ENCODE data around the gene NTN4. TPM values are rescaled to one million over a fixed set of nuclear protein-coding genes. Genes with fewer than 3 reads are reported as not detected.

NTN4 gene
- total and polyA plus RNA-seq, 4 donors, result 22.1 to 72.4 (median 53.5) TPM

DNA sequence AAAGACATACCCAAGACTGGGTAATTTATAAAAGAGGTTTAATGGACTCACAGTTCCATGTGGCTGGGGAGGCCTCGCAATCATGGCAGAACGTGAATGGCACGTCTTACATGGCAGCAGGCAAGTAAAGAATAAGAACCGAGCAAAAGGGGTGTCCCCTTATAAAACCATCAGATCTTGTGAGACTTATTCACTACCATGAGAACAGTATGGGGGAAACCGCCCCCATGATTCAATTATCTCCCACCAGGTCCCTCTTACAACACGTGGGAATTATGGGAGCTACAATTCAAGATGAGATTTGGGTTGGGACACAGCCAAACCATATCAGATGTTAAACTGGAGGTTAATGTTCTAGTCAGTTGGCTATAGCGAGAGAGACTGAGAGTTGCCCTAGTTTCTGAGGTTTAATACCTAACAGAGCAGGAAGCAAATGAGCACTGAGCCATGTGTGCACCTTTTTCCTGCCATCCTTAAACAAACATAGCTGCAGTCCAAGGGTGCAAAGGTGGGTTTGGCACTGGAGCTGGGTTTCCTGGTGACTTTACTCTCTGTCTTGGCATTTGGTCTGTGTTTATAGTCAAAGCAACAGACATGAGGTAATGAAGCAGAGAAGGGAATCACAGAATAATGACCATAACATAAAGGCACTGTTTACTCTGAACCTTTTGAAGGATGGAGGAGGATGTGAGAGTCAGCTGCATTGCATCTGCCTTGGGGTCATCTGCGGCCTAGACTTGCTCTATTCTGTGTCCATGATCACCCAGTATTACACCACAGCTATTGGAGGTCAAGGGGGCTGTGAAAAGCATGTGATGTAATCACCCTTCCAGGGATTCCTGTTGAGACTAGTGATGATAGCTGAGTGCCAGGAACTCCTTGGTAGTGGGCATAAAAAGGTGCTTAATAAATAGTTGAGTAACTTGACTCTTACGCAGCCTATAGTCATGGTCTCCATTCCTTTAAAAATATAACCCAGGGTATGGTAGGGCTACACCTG lies 155.6 kb downstream of the NTN4 start:
- Histone ChIP-seq H3K4me3 (no peak overlapping the region), H3K4me1 (ENCODE audit: control insufficient read depth in 5 of 5, insufficient read depth in 5 of 5, low read length in 5 of 5) (peaks cover 0 to 4% (median 0%) of the 10 kb centered on the region in 5 donors), H3K36me3 (ENCODE audit: control insufficient read depth in 4 of 4, insufficient read depth in 4 of 4, low read length in 4 of 4) (no peaks in the 10 kb centered on the region), H3K27me3 (ENCODE audit: control insufficient read depth in 3 of 3, insufficient read depth in 3 of 3, low read length in 2 of 3) (no peaks in the 10 kb centered on the region), H3K9ac (ENCODE audit: insufficient read depth in 1 of 2, low read length in 2 of 2) (no peak overlapping the region), H3K9me3 (ENCODE audit: control insufficient read depth in 4 of 4, insufficient read depth in 3 of 4, low read length in 3 of 4) (peaks cover 0 to 2% (median 0%) of the 10 kb centered on the region in 4 donors), H3K27ac (ENCODE audit: low read depth in 1 of 2, low read length in 1 of 2) (no peak overlapping the region)
- ATAC-seq (ENCODE audit: insufficient read depth, low FRiP score) (no peak), DNase-seq (peak in 2 of 3 donors; percentile 18 to 19)
- TF ChIP-seq, protein P1, sequence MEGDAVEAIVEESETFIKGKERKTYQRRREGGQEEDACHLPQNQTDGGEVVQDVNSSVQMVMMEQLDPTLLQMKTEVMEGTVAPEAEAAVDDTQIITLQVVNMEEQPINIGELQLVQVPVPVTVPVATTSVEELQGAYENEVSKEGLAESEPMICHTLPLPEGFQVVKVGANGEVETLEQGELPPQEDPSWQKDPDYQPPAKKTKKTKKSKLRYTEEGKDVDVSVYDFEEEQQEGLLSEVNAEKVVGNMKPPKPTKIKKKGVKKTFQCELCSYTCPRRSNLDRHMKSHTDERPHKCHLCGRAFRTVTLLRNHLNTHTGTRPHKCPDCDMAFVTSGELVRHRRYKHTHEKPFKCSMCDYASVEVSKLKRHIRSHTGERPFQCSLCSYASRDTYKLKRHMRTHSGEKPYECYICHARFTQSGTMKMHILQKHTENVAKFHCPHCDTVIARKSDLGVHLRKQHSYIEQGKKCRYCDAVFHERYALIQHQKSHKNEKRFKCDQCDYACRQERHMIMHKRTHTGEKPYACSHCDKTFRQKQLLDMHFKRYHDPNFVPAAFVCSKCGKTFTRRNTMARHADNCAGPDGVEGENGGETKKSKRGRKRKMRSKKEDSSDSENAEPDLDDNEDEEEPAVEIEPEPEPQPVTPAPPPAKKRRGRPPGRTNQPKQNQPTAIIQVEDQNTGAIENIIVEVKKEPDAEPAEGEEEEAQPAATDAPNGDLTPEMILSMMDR (IDR thresholded peaks at IDR 0.05; ENCODE audit: control extremely low read depth, extremely low read depth), result no peak
- 79 to 86% methylated on average over 9 of the region's 9 CpGs for WGBS, 2 donors

DNA sequence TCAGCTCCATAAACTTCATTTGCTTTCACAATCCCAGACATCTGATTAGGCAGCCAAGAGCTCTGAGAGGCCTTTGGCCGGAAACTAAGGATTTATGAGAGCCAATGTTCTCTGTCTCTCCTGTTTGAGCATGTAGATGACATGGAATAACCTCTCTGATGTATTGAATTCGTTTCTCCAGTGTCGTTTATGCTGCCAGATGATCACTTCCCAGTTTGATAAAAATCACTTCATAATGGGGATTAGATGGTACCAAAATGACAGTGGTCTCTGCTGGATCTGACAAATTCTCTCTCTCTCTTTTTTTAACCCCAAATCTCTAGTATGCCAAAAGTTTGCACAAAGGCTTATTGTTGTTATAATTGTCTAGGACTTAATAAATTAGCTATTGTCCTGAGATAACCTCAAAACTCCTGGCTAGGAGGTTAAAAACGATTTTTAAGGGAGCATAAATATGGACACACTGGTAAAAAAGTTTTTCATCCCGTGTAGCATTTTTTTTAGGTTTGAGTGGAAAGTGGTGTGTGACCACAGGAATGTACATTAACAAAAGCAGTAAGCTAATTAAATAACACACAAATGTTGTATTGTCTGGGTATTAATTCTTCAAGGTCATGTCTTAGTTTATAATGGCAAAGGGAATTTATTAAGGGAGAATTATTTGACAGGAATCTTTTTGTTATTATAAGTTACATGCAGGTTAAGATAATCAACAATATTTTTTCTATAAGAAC lies 156.7 kb downstream of the NTN4 start:
- no peak overlapping the region for H3K27ac ChIP-seq (ENCODE audit: low read depth in 1 of 2, low read length in 1 of 2)
- peak in 2 of 3 donors; percentile 34 to 69 for DNase-seq

DNA sequence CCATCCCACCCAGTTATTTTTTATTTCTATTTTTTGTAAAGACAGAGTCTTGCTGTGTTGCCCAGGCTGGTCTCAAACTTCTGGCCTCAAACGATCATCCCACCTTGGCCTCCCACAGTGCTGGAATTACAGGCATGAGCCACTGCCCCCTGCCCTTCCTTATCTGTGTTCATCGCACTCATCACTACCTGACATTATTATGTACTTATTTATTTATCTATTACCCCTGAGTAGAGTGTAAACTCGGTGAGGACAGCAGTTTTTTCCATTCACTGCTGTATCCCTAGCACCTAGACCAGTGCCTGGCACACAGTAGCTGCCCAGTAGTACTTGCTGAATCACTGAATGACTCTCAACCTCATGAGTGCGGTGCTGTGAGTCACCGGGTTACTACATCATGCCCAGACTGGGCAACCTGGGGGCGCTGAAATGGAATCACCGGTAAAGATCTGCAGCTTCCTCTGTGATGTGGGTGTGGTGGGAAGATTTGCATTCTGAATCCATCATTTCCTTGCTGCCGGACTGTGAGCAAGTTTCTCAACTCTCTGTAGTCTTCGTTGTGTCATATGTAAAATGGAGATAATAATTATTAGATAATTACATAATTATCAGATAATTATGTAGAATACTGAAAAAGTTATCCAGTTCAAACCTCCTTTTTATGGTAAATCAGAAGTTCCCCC lies 157.4 kb downstream of the NTN4 start:
- Histone ChIP-seq H3K27ac (ENCODE audit: low read depth in 1 of 2, low read length in 1 of 2) (peak overlapping the region in 1 of 2 donors; percentile 1), H3K9ac (ENCODE audit: insufficient read depth in 1 of 2, low read length in 2 of 2) (no peak overlapping the region), H3K27me3 (ENCODE audit: control insufficient read depth in 3 of 3, insufficient read depth in 3 of 3, low read length in 2 of 3) (no peaks in the 10 kb centered on the region), H3K4me1 (ENCODE audit: control insufficient read depth in 5 of 5, insufficient read depth in 5 of 5, low read length in 5 of 5) (peaks cover 0 to 4% (median 0%) of the 10 kb centered on the region in 5 donors), H3K9me3 (ENCODE audit: control insufficient read depth in 4 of 4, insufficient read depth in 3 of 4, low read length in 3 of 4) (peaks cover 0 to 2% (median 0%) of the 10 kb centered on the region in 4 donors), H3K36me3 (ENCODE audit: control insufficient read depth in 4 of 4, insufficient read depth in 4 of 4, low read length in 4 of 4) (no peaks in the 10 kb centered on the region), H3K4me3 (no peak overlapping the region)
- 60 to 70% methylated on average over 9 of the region's 9 CpGs for WGBS, 2 donors
- TF ChIP-seq, protein P1 (IDR thresholded peaks at IDR 0.05; ENCODE audit: control extremely low read depth, extremely low read depth), result no peak
- DNase-seq, result no peak
- ATAC-seq (ENCODE audit: insufficient read depth, low FRiP score), result no peak

More for the DNA sequence above, 156.7 kb downstream of the NTN4 start:
- Histone ChIP-seq H3K4me3 (no peak overlapping the region), H3K4me1 (ENCODE audit: control insufficient read depth in 5 of 5, insufficient read depth in 5 of 5, low read length in 5 of 5) (peaks cover 0 to 4% (median 0%) of the 10 kb centered on the region in 5 donors), H3K36me3 (ENCODE audit: control insufficient read depth in 4 of 4, insufficient read depth in 4 of 4, low read length in 4 of 4) (no peaks in the 10 kb centered on the region), H3K27me3 (ENCODE audit: control insufficient read depth in 3 of 3, insufficient read depth in 3 of 3, low read length in 2 of 3) (no peaks in the 10 kb centered on the region), H3K9ac (ENCODE audit: insufficient read depth in 1 of 2, low read length in 2 of 2) (no peak overlapping the region), H3K9me3 (ENCODE audit: control insufficient read depth in 4 of 4, insufficient read depth in 3 of 4, low read length in 3 of 4) (peaks cover 0 to 2% (median 0%) of the 10 kb centered on the region in 4 donors)
- no peak for ATAC-seq (ENCODE audit: insufficient read depth, low FRiP score)
- WGBS, 2 donors, result 32 to 49% methylated on average over 5 of the region's 5 CpGs
- TF ChIP-seq, protein P1 (IDR thresholded peaks at IDR 0.05; ENCODE audit: control extremely low read depth, extremely low read depth), result no peak
